HG02938 (cell line): ENCODE measurements around the gene GRIN3B.

Experiments
- ATAC-seq: cut with Tn5 transposase; IDR thresholded peaks from one replicate; pipeline ENCODE4 v1.9.1; 2021; ENCODE audit warnings: mild to moderate bottlenecking, moderate library complexity; ENCODE audit not compliant: unreplicated experiment

GRIN3B gene

DNA sequence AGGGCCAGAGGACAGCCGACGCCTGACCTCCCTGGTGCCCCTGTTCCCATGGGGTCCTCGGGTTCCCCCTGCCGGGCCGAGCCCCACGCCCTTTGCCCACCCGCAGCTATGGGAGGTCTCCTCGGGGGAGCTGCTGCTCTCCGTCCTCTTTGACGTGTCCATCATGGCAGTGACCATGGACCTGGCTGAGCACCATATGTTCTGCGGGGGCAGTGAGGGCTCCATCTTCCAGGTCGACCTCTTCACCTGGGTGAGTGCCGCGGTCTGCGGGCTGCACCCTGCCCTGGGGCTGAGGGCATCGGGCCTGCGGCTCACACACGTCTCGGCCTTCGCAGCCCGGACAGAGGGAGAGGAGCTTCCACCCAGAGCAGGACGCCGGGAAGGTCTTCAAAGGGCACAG, 9.5 kb upstream of the GRIN3B start:
- ATAC-seq, result no peak

DNA sequence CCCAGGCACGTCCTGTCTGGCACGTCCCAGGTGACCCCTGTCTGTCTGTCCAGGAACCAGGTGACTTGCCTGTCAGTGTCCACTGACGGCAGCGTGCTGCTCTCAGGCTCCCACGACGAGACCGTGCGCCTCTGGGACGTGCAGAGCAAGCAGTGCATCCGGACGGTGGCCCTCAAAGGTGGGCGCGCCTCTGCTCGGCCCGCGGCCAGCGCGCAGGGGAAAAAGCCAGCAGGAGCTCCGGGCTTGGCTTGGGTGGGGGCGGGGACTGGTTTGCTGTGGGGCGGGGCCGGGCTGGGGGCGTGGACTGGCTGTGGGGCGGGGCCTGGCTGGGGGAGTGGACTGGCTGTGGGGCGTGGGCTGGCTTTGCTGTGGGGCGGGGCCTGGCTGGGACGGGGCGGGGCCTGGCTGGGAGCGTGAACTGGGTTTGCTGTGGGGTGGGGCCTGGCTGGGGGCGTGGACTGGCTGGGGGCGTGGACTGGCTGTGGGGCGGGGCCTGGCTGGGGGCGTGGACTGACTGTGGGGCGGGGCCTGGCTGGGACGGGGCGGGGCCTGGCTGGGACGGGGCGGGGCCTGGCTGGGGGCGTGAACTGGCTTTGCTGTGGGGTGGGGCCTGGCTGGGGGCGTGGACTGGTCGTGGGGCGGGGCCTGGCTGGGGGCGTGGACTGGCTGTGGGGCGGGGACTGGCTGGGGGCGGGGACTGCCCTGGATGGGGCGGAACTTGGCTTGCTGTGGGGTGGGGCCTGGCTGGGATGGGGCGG, 8.9 kb upstream of the GRIN3B start:
- ATAC-seq, result no peak

DNA sequence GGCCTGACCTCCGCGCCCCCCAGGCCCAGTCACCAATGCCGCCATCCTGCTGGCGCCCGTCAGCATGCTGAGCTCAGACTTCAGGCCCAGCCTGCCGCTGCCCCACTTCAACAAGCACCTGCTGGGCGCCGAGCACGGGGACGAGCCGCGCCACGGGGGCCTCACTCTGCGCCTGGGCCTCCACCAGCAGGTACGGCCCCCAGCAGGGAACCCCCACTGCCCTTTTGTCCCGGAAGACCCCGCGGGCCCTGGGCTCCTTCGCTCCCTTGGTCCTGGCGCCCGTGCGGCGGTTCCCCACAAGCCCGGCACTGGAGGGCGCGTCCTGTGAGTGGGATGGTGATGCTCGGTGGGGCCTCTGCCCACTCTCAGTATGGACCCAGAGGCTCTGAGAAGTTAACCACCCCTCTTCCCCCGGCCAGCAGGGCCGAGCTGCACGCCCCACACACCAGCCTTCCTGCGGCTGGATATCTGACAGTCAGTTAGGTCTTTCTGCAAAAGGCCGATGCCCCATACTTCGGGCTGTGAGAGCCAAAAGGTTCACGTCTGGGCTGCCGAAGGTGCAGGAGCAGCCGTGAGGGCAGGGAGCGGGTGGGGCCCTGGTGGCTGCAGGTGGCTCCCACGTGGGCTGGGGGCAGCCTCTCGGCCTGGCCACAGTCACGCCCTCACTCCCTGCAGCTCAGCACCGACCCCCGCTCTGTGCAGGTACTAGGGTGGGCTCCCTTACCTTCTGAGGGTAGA, 8.1 kb upstream of the GRIN3B start:
- ATAC-seq, result no peak

DNA sequence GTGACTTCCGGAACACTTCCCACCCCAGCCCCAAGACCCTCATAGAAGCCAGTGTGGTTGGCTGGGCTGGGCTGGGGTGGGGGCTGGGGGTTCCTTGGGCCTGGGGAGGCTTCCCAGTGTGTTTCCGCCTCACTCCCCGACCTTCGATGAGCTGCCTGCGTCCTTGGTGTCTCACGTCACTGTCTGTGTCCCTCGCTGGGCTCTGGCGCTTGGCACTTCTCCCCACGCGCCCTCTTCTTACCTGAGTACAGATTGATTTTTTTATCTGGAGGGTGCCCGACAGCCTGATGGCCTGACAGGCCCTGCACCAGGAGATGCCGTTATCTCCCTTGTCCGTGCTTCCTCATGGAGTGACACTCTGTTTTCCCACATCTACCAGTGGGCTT, 7.6 kb upstream of the GRIN3B start:
- no peak for ATAC-seq

DNA sequence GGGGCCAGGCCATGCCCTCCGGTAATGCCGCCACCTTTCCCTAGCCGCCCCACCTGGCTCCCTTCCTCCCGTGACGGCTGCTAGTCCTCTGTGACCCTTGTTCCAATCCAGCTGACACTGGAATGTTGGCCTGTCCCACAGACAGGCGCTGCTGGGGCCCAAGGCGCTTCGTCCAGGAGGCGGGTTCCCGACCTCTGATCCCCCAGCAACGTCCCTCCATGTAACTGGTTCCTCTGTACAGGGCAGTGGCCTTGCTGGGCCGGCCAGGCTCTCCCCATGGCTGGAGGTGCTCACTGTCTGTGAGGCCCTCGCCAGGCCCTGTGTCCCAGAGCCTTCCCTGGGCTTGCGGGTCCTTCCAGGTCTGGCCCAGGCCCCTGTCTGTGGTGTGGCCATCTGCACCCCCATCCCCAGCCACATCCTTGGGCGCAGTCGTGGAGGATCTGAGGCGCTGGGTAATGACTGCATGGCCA, 6.8 kb upstream of the GRIN3B start:
- ATAC-seq, result no peak

DNA sequence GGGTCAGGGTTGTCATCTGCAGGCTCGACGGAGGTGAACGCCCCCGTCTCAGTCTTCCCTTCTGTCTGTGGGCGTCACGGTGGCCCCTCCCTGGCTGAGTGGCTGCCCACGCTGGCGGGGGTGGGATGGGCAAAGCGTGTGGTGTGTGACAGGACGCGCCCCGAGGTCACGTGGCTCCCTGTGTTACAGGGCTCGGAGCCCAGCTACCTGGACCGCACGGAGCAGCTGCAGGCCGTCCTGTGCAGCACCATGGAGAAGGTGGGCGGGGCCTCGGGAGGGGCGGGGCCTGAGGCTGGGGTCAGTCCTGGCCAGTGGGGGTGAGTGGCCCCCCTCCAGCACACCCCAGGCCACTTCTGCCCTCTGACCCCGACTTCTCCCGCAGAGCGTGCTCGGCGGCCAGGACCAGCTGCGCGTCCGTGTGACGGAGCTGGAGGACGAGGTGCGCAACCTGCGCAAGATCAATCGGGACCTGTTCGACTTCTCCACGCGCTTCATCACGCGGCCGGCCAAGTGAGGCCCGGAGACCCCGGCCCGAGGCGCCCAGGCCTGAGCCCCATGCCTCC, 6.3 kb upstream of the GRIN3B start:
- ATAC-seq, result no peak

DNA sequence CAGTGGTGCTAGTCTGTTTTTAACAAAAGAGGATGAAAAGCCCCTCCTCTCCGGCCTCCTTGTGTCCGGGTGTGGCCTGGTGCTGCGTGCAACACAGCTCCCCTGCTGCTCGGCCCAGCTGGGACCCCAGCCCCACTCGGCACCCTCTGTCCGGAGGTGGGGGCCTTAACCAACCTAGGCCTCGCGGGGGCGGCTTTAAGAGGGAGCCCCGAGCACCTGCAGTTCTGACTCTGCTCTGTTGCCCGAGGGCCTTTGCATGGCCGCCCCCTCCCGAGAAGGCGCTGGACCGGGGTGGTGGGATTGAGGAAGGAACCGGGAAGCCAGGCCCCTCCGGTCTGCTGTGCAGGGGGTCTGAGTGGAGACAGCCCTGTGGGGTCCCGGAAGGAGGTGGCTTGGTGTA, 5.7 kb upstream of the GRIN3B start:
- ATAC-seq, result no peak

DNA sequence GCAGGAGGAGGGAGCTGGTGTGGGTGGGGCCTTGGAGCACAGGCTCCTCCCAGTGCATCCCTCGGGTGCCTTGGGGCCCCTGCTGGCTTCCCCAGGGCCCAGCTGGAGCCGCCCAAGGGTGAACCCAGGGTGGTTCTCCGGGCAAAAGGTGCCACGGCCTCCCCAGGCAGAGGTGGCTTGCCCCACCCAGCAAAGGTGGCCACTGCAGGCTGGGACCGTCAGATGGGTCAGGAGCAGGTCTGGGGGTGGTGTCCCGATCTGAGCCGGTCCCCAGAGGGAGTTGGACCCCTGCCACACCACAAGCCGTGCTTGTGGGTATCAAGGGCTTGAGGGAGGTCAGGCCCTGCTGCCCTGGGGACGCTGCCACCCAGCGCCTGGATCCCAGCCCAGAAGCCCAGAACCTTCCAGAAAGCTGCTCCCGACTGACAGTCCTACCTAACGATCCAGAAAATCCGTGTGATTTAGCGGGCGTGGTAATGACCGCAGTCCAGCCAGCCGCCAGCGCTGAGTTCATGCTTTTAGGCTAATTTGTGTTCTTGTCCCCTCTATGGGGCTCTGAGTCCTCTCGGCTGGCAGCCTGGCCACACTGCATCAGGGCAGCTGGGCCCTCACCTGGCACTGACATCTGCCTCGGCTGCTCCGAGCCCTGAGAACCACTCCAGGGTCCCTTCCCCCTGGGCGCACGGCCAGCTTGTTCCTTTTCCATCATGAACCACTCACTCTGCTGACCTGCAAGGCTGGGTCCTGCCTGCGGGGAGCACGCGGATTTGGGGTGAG, 5.0 kb upstream of the GRIN3B start:
- no peak for ATAC-seq

DNA sequence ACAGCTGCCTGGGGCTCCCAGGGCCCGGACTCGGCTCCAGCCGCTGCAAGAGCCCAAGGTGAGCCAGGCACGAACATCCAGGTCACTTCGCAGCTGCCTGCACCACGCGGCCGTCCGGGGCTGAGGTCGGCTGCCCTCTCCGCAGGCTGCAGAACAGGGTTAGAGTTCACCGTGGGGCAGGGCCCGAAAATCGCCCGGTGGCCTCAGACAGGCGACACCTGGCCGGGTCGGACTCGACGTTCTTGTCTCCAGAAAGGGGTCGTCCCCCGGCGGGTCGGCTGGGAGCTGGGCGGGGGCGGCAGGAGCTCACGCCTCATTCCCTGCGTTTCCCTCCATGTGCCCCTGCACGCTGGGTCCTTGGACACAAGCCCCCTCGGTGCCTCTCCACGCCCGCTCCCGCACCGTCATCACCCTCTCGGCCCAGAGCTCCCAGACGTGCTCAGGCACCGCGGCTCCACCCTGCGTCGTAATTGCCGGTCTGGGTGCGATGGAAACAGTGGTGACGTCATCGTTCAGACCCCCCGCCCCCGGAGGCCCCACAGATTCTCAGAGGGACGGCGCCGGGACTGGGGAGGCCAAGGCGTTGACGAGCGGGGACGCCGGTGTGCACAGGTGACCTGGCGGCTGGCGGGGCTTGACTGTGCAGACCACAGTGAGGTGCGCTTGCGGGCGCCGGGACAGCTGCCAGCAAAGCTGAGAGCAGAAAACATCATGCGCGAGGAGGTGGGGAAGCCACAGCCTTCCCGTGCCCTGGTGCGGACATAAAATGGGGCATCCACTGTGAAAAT, 4.0 kb upstream of the GRIN3B start:
- no peak for ATAC-seq

DNA sequence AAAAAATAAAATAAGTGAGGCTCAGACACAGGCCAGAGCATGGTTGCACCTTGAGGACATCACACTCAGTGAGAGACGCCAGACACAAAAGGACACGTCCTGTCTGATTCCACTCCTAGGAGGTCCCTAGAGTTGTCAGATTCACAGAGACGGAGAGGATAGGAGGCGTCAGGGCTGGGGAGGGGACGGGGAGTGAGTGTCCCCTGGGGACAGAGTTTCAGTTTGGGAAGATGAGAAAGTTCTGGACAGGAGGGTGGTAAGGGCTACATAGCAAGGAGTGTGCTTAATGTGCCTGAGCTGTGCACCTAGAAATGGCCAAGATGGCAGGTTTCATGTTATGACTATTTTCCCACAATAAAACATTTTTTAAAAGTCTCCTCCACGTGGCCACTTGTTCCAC, 2.2 kb upstream of the GRIN3B start:
- no peak for ATAC-seq

DNA sequence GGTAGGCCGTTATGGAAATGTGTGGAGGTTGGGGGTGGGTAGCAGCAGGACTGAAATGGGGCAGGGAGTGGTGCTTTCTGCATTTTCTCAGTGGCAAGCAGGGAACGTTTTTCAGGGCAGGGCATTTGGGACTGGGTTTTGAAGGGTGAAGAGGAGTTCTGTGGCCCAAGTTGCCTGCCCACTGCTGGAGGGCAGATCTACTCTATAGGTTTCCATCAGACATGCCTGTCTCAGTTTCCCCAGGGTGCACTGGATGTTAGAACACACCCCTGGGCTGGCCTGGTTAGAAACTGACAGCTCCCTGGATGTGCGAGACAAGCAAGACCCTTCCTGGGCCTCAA, 870 bp upstream of the GRIN3B start:
- no peak for ATAC-seq

DNA sequence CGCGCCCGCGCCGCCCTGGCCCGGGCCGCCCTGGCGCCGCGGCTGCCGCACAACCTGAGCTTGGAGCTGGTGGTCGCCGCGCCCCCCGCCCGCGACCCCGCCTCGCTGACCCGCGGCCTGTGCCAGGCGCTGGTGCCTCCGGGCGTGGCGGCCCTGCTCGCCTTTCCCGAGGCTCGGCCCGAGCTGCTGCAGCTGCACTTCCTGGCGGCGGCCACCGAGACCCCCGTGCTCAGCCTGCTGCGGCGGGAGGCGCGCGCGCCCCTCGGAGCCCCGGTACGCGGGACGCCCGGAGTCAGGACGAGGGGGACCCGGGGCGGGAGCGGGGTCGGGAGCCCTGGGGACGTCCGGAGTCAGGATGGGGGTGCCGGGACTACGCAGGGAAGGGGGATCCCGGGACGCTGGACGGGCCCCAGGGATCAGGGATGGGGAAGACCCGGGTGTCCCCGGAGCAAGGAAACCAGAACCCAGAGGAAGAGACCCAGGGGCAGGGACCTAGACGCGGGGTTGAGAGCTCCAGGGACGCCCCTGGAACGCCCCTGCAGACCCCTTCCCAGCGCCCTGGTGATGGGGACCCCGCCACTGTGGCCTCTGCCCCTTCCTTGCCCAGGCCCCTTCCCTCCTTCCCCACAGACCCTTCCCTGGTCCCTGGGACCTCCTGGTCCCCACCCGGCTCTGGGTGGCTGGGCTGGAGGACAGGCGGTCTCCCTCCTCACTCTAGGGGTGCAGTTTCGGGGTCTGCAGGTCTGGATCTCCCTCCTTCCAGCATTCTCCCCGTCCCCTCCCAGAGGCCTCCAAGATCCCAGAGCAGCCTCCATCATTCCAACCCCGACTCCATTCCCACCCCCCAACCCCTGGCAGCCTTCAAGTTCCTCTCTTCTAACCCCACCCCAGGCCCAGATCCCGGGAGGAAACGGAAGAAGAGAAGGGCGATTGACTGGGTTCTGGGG, 645 bp downstream of the GRIN3B start:
- no peak for ATAC-seq

DNA sequence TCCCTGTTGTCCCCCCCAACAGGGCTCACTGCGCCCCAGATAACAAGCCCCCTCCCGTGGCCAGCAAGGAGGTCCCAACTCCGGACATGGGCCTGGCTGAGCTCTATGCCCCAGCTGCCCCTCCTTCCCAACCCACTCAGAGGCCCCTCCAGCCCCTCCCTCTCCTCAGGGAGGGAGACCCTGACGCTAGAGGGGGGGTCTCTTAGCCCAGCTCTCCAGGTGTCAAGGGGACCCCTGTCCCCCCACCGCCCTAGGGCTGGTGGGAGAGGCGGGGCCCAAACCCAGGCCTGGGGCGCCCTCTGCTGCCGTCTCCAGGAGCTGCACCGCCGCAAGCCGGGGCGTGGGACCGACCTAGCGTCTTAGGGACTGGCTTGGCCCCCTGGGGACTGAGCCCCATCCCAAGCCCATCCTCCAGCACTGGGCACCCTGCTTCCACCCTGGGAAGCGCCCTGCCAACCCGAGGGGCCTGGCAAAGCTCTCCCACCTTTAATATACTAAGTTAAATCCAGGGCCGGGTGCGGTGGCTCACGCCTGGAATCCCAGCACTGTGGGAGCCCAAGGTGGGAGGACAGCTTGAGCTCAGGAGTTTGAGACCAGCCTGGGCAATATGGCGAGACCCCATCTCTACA, 1.4 kb downstream of the GRIN3B start:
- ATAC-seq, result no peak

DNA sequence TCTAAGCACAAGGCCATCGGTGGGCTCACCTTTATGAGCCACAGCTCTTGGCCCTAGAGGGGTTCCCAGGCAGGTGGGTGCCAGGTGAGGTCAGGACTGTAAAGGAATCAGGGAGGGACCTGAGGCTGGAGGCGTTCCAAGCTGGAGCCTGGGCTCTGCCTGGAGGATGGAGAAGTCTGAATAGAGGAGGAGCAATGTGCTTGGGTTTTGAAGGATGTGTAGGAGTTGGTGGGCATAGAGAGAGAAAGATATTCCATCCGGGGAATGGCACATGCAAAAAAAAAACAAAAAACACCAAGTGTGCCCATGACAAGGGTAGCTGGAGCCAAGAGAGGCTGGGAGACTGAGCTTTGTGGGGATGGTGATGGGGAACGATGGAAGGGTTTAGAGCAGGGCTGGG, 2.4 kb downstream of the GRIN3B start:
- no peak for ATAC-seq

DNA sequence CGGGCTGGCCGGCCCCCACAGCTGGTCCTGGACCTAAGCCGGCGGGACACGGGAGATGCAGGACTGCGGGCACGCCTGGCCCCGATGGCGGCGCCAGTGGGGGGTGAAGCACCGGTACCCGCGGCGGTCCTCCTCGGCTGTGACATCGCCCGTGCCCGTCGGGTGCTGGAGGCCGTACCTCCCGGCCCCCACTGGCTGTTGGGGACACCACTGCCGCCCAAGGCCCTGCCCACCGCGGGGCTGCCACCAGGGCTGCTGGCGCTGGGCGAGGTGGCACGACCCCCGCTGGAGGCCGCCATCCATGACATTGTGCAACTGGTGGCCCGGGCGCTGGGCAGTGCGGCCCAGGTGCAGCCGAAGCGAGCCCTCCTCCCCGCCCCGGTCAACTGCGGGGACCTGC, 3.1 kb downstream of the GRIN3B start:
- ATAC-seq, result no peak

DNA sequence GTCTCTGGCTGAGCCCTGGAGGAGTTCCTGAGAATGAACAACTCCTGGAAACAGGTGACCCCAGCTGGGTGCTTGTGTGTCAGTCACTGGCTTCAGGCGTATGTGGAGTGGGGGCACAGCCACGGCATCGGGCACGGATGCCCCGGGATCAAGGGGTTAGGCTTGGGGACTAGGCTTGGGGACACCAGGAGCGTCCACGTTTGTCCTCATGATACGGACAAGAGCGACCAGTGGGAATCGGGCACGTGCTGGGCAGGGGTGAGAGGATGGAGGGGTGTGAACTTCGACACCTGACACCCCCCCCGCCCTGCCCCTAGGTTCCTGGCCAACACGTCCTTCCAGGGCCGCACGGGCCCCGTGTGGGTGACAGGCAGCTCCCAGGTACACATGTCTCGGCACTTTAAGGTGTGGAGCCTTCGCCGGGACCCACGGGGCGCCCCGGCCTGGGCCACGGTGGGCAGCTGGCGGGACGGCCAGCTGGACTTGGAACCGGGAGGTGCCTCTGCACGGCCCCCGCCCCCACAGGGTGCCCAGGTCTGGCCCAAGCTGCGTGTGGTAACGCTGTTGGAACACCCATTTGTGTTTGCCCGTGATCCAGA, 4.1 kb downstream of the GRIN3B start:
- ATAC-seq, result no peak

DNA sequence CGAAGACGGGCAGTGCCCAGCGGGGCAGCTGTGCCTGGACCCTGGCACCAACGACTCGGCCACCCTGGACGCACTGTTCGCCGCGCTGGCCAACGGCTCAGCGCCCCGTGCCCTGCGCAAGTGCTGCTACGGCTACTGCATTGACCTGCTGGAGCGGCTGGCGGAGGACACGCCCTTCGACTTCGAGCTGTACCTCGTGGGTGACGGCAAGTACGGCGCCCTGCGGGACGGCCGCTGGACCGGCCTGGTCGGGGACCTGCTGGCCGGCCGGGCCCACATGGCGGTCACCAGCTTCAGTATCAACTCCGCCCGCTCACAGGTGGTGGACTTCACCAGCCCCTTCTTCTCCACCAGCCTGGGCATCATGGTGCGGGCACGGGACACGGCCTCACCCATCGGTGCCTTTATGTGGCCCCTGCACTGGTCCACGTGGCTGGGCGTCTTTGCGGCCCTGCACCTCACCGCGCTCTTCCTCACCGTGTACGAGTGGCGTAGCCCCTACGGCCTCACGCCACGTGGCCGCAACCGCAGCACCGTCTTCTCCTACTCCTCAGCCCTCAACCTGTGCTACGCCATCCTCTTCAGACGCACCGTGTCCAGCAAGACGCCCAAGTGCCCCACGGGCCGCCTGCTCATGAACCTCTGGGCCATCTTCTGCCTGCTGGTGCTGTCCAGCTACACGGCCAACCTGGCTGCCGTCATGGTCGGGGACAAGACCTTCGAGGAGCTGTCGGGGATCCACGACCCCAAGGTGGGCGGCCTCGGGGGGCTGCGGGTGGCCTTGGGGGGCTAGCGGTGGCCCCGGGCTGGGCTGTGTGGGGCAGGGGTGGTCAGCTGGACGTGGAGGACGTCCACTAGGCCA, 4.8 kb downstream of the GRIN3B start:
- no peak for ATAC-seq
